Large intestine (tissue), 3 donors: ENCODE results near the gene VOPP1. TPM values are rescaled to one million over a fixed set of nuclear protein-coding genes. Genes with fewer than 3 reads are reported as not detected.
"Not testable (repeated sequence)": the region's sequence is repeated elsewhere in the genome, so short reads cannot be mapped to it uniquely, and the experiment has no call there.

Experiments
- DNase-seq, 2 donors: peaks; one replicate each; pipeline versions ENCODE4 v3.0.0 to v3.0.0-alpha.2; 2013
- H3K27ac ChIP-seq: one replicate; pipeline ENCODE4 v1.5.1; 2013; ENCODE audit warnings: low read length
- H3K27me3 ChIP-seq: 2 replicates; pipeline ENCODE4 v1.6.1; 2013; ENCODE audit warnings: low read length; ENCODE audit not compliant: control insufficient read depth, insufficient read depth
- H3K36me3 ChIP-seq: 2 replicates; pipeline ENCODE4 v1.6.1; 2013; ENCODE audit warnings: low read length; ENCODE audit not compliant: control insufficient read depth, insufficient read depth
- H3K4me1 ChIP-seq: one replicate; pipeline ENCODE4 v1.6.1; 2013; ENCODE audit warnings: low read length; ENCODE audit not compliant: control insufficient read depth, insufficient read depth
- H3K4me3 ChIP-seq: one replicate; pipeline ENCODE4 v1.5.1; 2013; ENCODE audit warnings: low read length
- H3K9me3 ChIP-seq: one replicate; pipeline ENCODE4 v1.6.1; 2013; ENCODE audit warnings: mild to moderate bottlenecking, low read depth, low read length, moderate library complexity; ENCODE audit not compliant: control insufficient read depth
- WGBS: methylation state at CpG from one replicate; pipeline ENCODE4 v1.1.5; 2013; ENCODE audit warnings: low lambda C conversion rate; ENCODE audit not compliant: insufficient coverage; 5-methylcytosine and 5-hydroxymethylcytosine counted together
- polyA plus RNA-seq: library from polyadenylated mRNA; unstranded; fragments of 120-200 nt; gene quantifications from one replicate; pipeline ENCODE4 v1.2.1, GENCODE V29; 2013

Gene VOPP1
- polyA plus RNA-seq, 1 donor = 29.9 TPM

DNA sequence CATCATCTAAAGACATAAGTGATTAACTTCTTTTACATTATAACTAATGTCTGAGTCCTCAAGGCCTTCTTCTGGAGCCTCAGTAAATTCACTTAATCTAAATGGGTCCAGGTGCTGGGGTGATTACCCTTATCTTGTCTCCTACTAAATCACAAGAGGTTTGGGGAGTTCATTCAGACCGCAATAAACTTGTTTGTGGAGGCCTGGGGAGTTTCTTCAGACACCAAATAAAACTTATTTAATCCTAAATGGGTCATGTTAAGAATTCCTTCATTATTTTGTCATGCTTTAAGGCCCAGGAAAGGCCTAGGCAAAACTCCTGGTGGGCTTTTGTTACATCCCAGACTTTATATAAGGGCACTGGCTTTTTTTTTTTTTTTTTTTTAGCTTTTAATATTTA, 62.1 kb downstream of the VOPP1 start:
- not testable (repeated sequence) for DNase-seq, H3K9me3 ChIP-seq, H3K4me1 ChIP-seq, H3K27me3 ChIP-seq, H3K27ac ChIP-seq, H3K4me3 ChIP-seq
- H3K36me3 ChIP-seq = peaks cover 15% of the 10 kb centered on the region
- WGBS = no CpG with 5 or more reads among the region's 1 CpG

DNA sequence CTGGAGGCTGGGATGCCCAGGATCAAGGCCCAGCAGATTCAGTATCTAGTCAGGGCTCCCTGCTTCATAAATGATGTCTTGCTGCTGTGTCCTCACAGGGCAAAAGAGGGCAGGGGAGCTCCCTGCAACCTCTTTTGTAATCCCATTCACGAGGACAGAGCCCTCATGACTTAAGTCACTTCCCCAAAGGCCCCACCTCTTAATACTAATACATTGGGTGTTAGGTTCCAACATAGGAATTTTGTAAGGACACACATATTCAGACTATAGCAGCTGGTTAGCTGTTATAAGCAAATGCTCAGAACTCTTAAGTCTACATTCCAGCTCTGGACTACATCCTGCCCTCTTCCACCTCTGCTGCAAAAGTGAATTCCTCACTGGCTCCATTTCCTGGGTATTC, 63.0 kb downstream of the VOPP1 start:
- DNase-seq = no peak
- WGBS = no CpG with 5 or more reads among the region's 1 CpG
- no peak overlapping the region for H3K27ac ChIP-seq

GRCh38 chr7:55508221-55509011, 63.9 kb downstream of the VOPP1 start:
- Histone ChIP-seq H3K27me3 (no peaks in the 10 kb centered on the region), H3K4me1 (no peaks in the 10 kb centered on the region), H3K36me3 (peaks cover 9% of the 10 kb centered on the region), H3K4me3 (no peak overlapping the region), H3K27ac (no peak overlapping the region), H3K9me3 (no peaks in the 10 kb centered on the region)
- no peak for DNase-seq
- no CpG with 5 or more reads among the region's 5 CpGs for WGBS

More for the DNA sequence above, 63.0 kb downstream of the VOPP1 start:
- no peaks in the 10 kb centered on the region for H3K27me3 ChIP-seq
- no peaks in the 10 kb centered on the region for H3K4me1 ChIP-seq
- no peak overlapping the region for H3K4me3 ChIP-seq
- H3K9me3 ChIP-seq = no peaks in the 10 kb centered on the region
- peaks cover 9% of the 10 kb centered on the region for H3K36me3 ChIP-seq

DNA sequence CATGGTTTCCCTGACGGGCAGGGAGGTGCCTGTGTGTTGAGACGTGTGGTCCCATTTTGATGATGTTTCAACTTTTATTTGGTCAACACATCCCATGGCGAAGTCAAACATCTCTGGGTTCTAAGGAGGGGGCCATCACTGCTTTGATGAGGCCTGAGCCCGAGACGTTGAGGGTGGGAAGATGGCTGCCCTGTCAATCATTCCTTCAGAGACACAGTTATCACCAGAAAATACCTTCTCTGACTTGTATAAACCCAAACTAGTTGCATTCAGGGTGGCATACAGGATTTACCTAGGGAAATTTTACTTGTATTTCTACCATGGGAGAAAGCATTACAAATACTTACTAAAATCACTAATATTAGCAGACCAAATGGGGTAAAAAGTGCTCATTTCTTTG, 64.6 kb downstream of the VOPP1 start:
- H3K4me3 ChIP-seq = no peak overlapping the region
- H3K9me3 ChIP-seq = no peaks in the 10 kb centered on the region
- WGBS = no CpG with 5 or more reads among the region's 5 CpGs
- DNase-seq = no peak
- no peaks in the 10 kb centered on the region for H3K4me1 ChIP-seq
- no peak overlapping the region for H3K27ac ChIP-seq
- peaks cover 5% of the 10 kb centered on the region for H3K36me3 ChIP-seq
- no peaks in the 10 kb centered on the region for H3K27me3 ChIP-seq

DNA sequence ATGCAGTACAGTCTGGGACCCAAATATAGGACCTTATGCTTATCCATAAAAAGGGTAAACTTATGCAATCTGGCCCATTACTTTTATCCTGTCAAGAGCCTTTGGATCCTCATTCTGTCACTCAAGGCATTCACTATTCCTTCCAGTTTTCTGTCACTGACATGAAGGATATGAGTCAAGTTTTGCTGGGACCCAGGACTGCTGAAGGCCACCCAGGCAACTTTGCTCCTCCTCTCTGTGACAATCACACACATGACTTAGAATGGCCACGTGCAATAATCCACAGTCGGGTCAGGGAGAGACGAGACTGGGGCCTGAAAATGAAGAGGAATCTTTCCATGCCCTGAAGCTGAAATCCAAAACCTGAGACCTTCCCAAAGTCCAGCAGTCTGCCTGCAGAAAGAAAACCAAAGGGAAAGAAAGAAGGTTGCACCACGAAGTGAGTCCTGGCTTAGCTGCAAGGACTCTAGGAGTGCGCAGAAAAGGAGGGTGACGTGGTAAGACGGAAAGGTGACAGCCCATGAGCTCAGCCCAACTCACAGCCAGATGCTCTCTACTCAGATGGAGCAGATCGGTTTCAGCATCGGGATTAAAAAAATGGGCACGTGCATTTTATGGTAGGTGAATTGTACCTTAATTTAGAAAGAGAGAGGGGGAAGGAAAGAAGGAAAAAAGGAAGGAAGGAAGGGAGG, 67.2 kb downstream of the VOPP1 start:
- Histone ChIP-seq H3K4me1 (no peaks in the 10 kb centered on the region), H3K27ac (no peak overlapping the region), H3K9me3 (no peaks in the 10 kb centered on the region), H3K36me3 (peaks cover 8% of the 10 kb centered on the region), H3K27me3 (no peaks in the 10 kb centered on the region), H3K4me3 (no peak overlapping the region)
- DNase-seq = no peak
- 97% methylated on average over 4 of the region's 10 CpGs for WGBS

DNA sequence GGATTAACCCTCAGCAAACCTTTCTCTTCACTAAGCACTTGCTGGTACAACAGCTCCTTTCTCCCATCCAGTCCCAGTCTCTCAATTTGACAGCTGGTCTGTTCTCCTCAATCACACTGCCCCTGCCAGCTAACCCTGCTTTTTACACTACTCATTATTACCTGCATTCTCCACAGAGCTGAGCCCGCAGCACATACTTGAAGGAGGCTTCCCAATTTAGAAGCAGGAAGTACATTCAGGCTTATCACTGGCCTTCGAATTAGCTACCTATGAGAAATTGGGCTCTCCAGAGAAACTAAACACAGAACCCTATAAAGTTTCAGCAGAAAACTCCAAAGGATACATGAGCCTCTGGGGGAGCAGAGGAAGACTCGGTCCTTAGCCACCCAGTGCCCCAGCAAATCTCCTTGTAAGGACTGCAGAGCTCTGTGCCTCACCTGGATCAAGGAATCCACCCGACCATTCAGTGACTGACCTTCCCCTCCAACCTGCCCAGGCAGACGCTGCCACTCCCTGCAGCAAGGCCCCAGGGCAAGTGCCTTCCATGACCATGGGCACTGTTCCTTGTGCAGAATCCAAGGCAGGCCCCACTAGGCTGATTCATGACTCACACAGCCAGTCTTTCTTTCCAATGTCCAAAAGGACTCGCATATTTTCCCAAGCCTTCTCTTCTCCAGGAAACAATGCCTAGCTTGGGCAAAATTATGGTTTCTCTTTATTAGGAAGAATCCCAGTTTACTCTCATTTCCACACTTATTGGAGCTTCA, 68.0 kb downstream of the VOPP1 start:
- H3K4me3 ChIP-seq = no peak overlapping the region
- DNase-seq = no peak
- no peak overlapping the region for H3K27ac ChIP-seq
- H3K36me3 ChIP-seq = peaks cover 15% of the 10 kb centered on the region
- H3K9me3 ChIP-seq = no peaks in the 10 kb centered on the region
- no peaks in the 10 kb centered on the region for H3K4me1 ChIP-seq
- no CpG with 5 or more reads among the region's 6 CpGs for WGBS
- H3K27me3 ChIP-seq = no peaks in the 10 kb centered on the region

DNA sequence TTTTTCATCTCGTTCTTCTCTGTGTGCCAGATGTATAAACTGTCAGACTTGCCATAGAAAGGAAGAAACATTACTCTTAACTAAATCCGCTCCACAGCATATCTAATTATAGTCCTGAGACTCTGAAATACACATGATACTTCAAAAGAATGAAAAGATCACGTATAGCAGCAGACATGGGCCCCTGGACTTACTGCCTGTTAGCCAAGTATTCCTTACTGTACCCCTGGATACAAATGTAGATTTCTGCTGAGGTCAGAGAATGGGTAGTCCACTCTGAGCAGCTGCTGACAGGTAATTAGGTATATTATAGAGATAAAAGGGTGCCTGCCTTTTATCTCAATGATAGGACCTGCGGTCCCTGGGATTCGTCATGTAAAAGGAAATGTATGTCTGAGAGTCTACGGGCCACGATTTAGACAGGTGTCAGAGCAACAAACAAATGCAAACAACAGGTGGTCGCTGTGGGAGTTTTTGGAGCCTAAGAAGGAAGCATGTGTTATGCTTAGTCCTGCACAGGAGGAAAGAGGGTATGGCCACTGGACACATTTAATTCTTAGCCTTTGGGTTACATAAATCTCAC, 69.4 kb downstream of the VOPP1 start:
- 100% methylated on average over 1 of the region's 8 CpGs for WGBS
- Histone ChIP-seq H3K27ac (no peak overlapping the region), H3K27me3 (no peaks in the 10 kb centered on the region), H3K4me1 (no peaks in the 10 kb centered on the region), H3K9me3 (no peaks in the 10 kb centered on the region), H3K36me3 (peaks cover 15% of the 10 kb centered on the region), H3K4me3 (no peak overlapping the region)
- DNase-seq = no peak

DNA sequence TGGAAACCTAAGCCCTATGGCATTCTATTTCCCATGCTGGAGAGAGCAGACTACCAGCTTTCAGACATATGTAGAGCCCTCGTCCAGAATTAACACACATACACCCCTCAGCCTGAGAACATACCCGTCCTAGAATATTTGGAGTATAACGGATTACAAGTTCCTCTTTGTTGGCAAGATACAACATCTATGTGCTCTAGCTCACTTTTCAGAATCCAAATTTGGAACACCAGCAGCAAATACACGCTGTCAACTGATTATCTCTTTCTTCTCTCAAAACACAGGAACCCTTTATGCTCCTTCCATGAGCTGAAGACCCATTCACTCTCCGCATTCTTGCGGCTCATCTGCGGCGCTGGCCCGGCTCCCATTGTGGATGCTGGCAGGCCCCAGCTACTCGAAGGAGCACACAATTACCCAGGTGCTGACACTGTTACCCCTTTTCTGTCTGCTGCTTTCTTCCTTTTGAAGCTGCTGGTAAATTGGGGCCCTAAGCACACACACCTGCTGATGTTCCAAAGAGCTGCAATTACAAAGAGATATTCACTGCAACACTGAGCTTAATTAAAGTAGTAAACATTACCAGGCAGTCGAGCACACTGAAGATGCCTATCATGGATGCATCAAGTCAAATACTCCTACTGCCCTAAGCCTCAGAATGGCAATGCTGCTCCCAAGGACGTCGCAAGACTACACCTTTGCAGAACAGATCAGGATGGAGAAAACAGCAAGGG, 70.0 kb downstream of the VOPP1 start:
- H3K27me3 ChIP-seq = no peaks in the 10 kb centered on the region
- H3K4me3 ChIP-seq = no peak overlapping the region
- H3K4me1 ChIP-seq = no peaks in the 10 kb centered on the region
- peaks cover 15% of the 10 kb centered on the region for H3K36me3 ChIP-seq
- WGBS = 92% methylated on average over 2 of the region's 13 CpGs
- H3K27ac ChIP-seq = no peak overlapping the region
- no peaks in the 10 kb centered on the region for H3K9me3 ChIP-seq
- no peak for DNase-seq

GRCh38 chr7:55501611-55502010, 70.7 kb downstream of the VOPP1 start:
- H3K27me3 ChIP-seq = no peaks in the 10 kb centered on the region
- H3K9me3 ChIP-seq = no peaks in the 10 kb centered on the region
- H3K4me3 ChIP-seq = no peak overlapping the region
- no peaks in the 10 kb centered on the region for H3K4me1 ChIP-seq
- WGBS = no CpG with 5 or more reads among the region's 3 CpGs
- no peak for DNase-seq
- no peak overlapping the region for H3K27ac ChIP-seq
- H3K36me3 ChIP-seq = peaks cover 21% of the 10 kb centered on the region
